SIG-M5 treated with dmso at 0.1 percent for 504 hours (cell line): ENCODE results near the gene FOXI2.

Experiments
- DNase-seq: peaks from one replicate; lab custom pipeline; 2025; ENCODE audit not compliant: unreplicated experiment; lab: John Stamatoyannopoulos, UW

The FOXI2 gene

DNA sequence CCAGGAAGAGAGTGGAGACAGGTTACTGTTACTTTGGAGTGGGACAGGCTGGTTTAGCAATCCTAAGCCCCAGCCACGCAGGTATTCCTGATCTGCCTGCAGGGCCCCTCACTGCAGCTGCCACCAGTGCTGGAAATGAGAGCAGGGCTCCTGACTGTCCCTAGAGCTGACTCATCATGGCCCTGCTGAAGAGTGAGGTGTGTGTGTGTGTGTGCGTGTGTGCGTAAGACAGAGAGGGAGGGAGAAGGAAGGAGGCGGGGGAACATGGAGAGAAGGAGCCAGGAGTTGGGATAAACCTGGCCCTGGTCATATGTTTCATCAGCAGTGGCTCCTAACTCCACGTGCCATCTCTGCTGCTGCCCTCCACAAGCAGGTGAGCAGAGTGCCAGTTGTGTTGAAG lies 3.6 kb downstream of the FOXI2 start:
- DNase-seq, result no peak

DNA sequence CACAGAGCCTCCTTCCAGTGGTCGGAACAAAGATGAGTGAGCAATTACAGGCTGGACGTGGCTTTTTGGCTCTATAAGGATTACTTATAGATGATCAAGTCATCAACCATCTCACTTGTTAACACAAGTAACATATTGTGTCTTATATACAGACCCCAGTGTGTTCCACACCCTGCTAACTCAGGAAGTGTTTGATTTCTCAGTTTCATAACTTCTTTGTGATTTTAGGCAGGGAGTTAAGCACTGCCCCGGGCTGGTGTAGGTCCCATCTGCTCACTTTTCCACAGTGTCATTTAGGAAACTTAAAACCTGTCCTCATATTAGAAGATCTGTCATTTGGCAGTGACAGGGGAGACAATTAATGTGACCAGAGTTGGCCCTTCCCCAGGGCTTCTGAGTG lies 6.2 kb downstream of the FOXI2 start:
- no peak for DNase-seq

DNA sequence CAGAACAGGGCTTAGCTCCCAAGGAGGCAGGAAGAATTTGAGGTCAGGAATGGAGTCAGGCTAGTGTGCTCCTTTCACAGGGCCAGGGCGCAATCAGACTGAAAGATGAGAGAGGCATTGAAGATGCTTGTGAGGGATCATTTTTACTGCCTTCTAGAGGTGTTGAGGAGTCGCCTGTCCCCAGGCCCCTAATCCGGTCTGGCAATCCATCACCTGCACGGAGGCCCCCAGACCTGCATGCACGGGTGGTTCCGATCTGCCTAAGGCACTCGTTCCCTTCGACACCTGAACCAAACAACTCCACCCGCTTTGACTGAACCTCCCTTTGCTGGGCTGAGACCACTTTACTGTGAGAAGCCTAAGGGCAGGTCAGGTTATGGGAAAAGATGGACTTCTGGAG lies 8.0 kb downstream of the FOXI2 start:
- DNase-seq, result no peak

DNA sequence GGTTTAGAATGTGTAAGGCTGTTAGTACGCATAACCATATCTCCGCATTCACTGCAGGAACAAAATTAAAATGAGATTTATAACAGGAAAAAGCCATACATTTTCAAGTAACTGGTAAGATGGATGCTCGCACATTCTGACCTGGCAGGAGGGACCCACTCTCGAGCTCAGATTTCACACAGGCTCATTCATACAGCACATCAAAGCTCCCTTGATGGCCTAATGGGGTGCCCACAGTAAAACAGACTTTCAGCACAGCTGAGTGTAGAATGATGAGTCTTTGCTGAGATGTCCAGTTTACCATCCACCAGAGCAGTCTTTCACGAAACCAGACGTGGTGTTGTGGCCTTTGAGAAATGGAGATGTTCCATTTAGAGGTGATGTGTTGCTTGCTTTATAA lies 8.9 kb downstream of the FOXI2 start:
- DNase-seq, result no peak

DNA sequence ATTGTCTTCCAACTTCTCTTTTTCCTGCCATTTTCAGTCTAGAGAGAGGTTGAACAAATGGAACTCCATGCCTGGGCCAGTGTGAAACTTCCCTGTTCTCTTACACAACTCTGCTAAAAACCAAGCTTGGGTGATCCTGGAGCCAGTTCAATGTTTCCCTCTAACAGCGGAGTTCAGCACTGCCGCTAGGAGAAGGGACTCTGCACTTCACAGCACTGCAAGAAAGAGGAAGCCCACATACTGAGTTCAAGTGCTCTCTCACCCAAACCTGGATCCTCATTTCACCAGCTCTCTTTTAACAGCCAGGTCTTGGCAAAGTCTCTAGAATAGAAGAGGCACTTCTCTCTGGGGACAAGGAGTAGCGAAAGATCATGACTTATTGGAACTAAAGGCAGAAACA lies 18.8 kb downstream of the FOXI2 start:
- peak; percentile 62 for DNase-seq

DNA sequence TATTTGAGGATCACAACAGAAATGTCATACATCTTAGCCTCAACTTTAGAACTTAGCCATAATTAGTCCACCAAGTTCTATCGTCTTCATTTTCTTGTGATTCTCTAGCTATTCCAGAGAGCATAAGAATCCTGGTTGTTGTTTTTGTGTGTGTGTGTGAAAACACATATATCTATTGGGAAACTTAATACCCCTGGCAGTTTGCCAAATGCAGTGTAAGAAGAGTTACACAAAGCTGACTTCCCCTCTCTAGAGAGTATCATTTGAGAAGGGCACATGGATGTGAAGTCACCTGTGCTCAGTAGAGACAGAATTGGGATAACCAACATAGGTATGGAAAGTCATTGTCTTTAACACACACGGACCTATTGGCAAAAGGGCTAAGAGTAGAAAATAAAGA lies 19.3 kb downstream of the FOXI2 start:
- DNase-seq, result no peak

DNA sequence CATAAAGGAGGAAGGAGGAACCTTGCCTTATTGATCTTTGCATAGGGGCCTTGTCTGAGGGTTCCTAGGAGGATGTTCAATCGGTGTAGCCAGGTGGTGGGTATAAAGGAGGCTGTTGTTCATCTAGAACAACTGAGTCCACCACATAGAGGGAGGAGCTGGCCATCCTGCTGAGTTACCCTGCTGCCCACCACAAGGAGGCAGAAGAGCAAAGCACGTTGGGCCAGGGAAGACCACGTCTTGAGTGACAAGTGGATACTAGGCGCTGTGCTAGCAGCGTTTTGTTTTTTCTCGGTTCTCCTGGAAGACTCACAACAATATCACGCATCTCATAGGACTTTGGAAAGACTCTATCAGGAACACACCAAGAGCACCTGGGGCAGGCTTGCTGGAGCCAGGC lies 20.0 kb downstream of the FOXI2 start:
- no peak for DNase-seq

DNA sequence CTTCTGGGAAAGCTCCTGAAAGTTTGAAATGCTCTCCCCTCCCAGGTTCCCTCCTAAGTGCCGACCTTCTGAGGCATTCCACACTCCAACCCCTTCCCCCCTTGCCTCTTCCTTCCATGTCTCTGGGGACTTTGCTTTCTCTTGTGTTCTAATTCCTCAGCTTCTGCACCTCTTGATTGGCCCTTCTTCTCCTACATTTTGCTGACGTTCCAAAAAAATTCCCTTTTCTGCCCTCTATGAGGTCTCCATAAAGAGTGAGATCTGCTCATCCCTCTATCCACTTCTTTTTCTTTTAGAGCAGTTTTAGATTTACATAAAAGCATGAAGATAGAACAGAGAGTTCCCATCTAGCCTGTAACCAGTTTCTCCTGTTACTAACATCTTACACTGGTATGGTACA lies 22.3 kb downstream of the FOXI2 start:
- DNase-seq, result no peak

DNA sequence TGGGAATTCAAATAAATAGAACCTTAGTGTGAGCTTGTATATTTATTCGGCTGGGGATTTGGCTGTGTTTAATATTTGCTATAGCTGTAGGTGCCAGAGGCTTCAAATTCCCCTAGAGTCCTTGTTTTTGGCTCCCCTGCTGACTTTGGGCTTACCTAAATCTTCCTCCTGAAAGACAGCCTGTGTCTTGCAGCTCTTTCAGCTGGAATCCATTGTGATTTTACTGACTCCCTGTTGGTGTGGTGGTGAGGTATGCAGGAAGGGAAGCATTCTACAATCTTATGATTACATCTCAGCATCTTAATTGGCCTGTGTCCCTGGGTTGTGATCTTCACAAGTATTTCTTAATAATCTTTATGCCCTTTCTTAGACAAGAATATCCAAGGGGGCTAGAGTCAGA lies 25.9 kb downstream of the FOXI2 start:
- DNase-seq, result no peak

DNA sequence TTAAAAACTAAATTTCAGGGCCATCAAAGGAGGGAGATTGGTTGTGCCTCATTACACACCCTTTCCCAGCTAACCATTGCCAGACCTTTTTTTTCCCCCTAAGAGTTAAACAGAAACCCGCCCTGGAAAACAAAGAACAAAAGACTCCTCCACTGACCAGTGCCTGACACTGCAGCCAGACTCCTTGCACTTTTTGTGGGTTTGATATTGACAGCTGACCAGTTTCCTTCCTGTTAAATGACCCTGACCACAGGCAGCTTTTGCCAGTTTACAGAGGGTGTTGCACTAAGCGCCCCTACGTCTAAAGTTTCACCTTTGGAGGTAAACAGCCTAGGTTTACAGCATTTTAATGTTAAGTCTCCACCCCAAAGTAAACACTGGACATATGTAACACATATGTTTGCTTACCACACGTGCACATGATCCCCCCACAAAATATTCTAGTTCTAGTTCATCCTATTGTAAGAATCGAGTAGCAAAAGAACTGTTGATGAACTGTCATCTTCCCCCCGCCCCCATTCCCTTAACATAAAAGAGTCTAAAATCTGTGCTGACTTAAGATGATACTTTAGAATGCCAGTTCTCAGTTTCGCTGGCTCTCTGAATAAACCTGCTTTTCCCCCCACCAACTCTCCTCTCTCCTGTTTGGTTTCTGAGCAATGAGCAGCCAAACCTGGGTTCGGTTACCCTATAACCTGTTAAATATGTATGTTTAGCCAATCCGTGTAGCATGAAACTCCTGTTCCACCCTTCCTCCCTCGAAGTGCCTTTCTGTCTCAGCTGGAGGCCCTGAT lies 38.0 kb downstream of the FOXI2 start:
- no peak for DNase-seq

DNA sequence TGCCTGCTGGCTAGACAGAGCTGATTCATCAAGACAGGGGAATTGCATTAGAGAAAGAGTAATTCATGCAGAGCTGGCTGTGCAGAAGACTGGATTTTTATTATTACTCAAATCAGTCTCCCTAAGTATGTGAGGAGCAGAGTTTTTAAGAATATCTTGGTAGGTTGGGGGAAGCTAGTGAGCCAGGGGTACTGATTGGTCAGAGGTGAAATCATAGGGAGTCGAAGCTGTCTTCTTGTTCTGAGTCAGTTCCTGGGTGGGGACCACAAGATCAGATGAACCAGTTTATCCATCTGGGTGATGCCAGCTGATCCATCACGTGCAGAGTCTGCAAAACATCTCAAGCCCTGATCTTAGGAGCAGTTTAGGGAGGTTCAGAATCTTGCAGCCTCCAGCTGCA lies 39.8 kb downstream of the FOXI2 start:
- DNase-seq, result no peak

DNA sequence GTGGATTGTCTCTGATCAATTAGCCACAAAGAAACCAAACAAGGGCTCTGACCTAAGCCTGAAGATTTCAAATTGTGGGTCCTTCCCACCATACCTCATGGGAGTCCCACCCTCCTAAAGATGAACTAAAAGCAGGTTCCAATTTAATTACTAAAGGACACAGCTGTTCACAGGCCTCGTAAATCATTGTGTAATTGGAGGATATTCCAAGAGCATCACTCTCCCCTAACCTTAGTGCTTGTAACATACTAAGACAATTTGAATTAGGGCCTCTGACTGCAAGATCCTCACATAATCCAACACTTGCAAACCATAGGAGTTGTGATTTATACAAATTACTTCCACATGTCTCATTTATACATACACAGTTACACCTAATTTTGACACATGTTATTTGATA lies 44.4 kb downstream of the FOXI2 start:
- no peak for DNase-seq

DNA sequence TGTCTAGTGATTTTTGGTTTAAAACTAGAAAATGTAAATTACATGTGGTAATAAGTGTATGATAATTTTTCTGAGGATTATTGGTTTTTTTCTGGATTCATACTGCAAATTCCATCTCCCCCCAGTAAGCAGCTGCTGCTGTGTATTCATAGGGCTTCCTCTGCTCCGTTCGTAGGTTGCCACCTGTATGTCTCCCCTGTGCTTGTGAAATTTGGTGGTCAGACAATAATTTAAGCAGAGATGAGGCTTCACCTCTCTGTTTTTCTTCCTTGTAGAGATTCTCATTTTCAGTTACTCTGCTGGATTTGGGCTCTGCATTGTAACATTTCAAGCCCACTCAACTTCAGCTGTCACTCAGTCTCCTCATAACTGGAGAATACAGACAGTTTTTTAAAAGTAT lies 50.9 kb downstream of the FOXI2 start:
- no peak for DNase-seq

DNA sequence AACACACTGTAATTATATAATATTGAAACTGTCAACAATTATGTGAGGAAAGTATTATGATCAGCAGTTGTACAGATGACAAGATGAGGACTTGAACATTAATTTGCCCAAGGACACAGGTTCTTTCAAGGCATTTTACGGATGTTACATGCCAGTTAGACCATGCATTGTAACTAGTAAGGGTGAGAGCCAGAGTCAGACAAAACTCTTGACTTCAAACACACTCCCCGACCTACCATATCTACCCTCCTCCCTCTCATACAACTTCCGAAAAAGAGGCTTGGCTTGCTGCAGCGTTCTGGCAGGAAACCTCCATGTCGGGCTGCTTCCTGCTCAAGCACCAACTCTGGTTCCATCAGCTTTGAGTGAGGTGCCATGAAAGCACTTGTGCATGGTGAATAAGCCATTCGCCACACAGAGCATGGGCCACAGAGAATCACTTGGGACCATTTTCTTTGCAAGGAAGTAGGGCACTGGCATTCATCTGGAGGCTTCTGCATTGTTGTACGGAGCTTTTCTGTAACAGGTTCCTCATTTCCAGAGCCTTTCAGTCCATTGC lies 53.2 kb downstream of the FOXI2 start:
- DNase-seq, result no peak
